ENCODE results near the gene LCN12. TPM values are rescaled to one million over a fixed set of nuclear protein-coding genes. Genes with fewer than 3 reads are reported as not detected.

Gene LCN12
- total RNA-seq, 1 experiment from 2014 or later = 2.5 TPM

DNA sequence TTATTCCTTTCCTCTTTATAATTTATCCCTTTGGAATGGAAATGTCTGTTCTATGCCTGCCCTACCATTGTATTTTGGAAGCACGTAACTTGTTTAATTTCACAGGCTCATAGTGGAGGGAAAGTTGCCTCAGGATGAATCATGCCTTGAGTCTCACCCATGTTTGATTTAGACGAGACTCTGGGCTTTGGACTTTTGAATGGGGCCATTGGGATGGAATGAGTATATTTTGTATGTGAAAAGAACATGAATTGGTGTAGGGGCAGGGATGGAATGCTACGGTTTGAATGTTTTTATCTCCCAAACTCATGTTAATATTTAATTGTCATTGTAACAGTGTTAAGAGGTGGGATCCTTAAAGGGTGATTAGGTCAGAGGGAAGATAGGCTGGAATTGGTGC is 17.8 kb upstream of the LCN12 start:
- ATAC-seq = no peak
- in situ Hi-C loops (cut with HindIII; ENCODE audit: low pct_unique_long_range_greater_than_20kb, low sequenced_read_pairs) = no loop called here
- POLR2A ChIA-PET = no interaction called here

DNA sequence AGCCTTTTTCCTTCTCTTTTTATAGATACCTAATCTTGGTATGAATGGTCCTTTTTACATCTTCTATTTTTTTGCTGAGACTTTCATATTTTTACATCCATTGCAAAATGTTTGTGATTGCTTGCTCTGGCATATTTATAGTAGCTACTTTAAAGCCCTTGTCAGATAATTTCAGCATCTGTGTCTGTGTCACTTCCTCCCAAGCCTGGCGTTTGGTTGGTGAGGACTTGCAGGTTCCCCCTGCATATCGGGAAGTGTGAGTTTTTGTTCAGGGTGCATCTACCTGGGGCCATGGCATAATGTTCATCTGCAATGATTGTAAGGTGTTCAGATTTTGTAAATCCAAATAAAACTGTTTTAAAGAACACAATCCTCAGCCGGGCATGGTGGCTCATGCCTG is 16.4 kb upstream of the LCN12 start:
- H3K4me3 ChIP-seq (ENCODE audit: low read depth in 2 of 2, low read length in 2 of 2) = no peak overlapping the region
- no peaks in the 10 kb centered on the region for H3K4me1 ChIP-seq (ENCODE audit: control insufficient read depth, insufficient read depth, low read length)
- ATAC-seq (no peak), DNase-seq (ENCODE audit: low read depth, low spot score) (no peak)
- BruUV-seq (replicated peaks) = no TSS peak
- H3K27ac ChIP-seq (ENCODE audit: low read length) = no peak overlapping the region
- H3K36me3 ChIP-seq (ENCODE audit: control insufficient read depth, insufficient read depth, low read length) = no peaks in the 10 kb centered on the region; the same call in 1 of the 2 replicates
- TF ChIP-seq TCF7L2 (IDR thresholded peaks at IDR 0.05; ENCODE audit: low read depth, low read length) = no peak
- TF ChIP-seq, protein P1, sequence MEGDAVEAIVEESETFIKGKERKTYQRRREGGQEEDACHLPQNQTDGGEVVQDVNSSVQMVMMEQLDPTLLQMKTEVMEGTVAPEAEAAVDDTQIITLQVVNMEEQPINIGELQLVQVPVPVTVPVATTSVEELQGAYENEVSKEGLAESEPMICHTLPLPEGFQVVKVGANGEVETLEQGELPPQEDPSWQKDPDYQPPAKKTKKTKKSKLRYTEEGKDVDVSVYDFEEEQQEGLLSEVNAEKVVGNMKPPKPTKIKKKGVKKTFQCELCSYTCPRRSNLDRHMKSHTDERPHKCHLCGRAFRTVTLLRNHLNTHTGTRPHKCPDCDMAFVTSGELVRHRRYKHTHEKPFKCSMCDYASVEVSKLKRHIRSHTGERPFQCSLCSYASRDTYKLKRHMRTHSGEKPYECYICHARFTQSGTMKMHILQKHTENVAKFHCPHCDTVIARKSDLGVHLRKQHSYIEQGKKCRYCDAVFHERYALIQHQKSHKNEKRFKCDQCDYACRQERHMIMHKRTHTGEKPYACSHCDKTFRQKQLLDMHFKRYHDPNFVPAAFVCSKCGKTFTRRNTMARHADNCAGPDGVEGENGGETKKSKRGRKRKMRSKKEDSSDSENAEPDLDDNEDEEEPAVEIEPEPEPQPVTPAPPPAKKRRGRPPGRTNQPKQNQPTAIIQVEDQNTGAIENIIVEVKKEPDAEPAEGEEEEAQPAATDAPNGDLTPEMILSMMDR (IDR thresholded peaks at IDR 0.05) = no peak
- TF ChIP-seq, protein P2, sequence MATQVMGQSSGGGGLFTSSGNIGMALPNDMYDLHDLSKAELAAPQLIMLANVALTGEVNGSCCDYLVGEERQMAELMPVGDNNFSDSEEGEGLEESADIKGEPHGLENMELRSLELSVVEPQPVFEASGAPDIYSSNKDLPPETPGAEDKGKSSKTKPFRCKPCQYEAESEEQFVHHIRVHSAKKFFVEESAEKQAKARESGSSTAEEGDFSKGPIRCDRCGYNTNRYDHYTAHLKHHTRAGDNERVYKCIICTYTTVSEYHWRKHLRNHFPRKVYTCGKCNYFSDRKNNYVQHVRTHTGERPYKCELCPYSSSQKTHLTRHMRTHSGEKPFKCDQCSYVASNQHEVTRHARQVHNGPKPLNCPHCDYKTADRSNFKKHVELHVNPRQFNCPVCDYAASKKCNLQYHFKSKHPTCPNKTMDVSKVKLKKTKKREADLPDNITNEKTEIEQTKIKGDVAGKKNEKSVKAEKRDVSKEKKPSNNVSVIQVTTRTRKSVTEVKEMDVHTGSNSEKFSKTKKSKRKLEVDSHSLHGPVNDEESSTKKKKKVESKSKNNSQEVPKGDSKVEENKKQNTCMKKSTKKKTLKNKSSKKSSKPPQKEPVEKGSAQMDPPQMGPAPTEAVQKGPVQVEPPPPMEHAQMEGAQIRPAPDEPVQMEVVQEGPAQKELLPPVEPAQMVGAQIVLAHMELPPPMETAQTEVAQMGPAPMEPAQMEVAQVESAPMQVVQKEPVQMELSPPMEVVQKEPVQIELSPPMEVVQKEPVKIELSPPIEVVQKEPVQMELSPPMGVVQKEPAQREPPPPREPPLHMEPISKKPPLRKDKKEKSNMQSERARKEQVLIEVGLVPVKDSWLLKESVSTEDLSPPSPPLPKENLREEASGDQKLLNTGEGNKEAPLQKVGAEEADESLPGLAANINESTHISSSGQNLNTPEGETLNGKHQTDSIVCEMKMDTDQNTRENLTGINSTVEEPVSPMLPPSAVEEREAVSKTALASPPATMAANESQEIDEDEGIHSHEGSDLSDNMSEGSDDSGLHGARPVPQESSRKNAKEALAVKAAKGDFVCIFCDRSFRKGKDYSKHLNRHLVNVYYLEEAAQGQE (IDR thresholded peaks at IDR 0.05; ENCODE audit: insufficient read depth in 1 of 2, low read depth in 2 of 2, low read length in 1 of 2) = no peak
- in situ Hi-C loops (cut with HindIII; ENCODE audit: low pct_unique_long_range_greater_than_20kb, low sequenced_read_pairs) (no loop called here), intact Hi-C loops (cut with micrococcal nuclease; ENCODE audit: unreplicated experiment) (no loop called here)
- H3K27me3 ChIP-seq (ENCODE audit: control insufficient read depth, insufficient read depth, low read length) = no peaks in the 10 kb centered on the region
- no peaks in the 10 kb centered on the region for H3K9me3 ChIP-seq (ENCODE audit: control insufficient read depth, insufficient read depth, low read depth, low read length)
- ChIA-PET CTCF (no interaction called here), POLR2A (no interaction called here)

More for the DNA sequence above, 17.8 kb upstream of the LCN12 start:
- no peaks in the 10 kb centered on the region; the same call in 1 of the 2 replicates for H3K36me3 ChIP-seq (ENCODE audit: control insufficient read depth, insufficient read depth, low read length)
- no peak overlapping the region for H3K4me3 ChIP-seq (ENCODE audit: low read depth in 2 of 2, low read length in 2 of 2)
- no peaks in the 10 kb centered on the region for H3K4me1 ChIP-seq (ENCODE audit: control insufficient read depth, insufficient read depth, low read length)
- no peaks in the 10 kb centered on the region for H3K27me3 ChIP-seq (ENCODE audit: control insufficient read depth, insufficient read depth, low read length)
- no peak for DNase-seq (ENCODE audit: low read depth, low spot score)
- CTCF ChIA-PET = no interaction called here
- no peak overlapping the region for H3K27ac ChIP-seq (ENCODE audit: low read length)
- TF ChIP-seq TCF7L2 (IDR thresholded peaks at IDR 0.05; ENCODE audit: low read depth, low read length) (no peak), SIN3A (IDR thresholded peaks at IDR 0.05; ENCODE audit: borderline replicate concordance, insufficient read depth, low read depth, low read length) (no peak), POLR2AphosphoS5 (IDR thresholded peaks at IDR 0.05; ENCODE audit: low read depth, low read length) (no peak)
- TF ChIP-seq, protein P2 (IDR thresholded peaks at IDR 0.05; ENCODE audit: insufficient read depth in 1 of 2, low read depth in 2 of 2, low read length in 1 of 2) = no peak
- TF ChIP-seq, protein P1 (IDR thresholded peaks at IDR 0.05) = no peak
- intact Hi-C loops (cut with micrococcal nuclease; ENCODE audit: unreplicated experiment) = no loop called here
- H3K9me3 ChIP-seq (ENCODE audit: control insufficient read depth, insufficient read depth, low read depth, low read length) = no peaks in the 10 kb centered on the region
- BruUV-seq (replicated peaks) = no TSS peak

Measured in Panc1 (cell line).